Endodermal cell (in vitro differentiated cells): ENCODE measurements around the gene BPIFB4. TPM values are rescaled to one million over a fixed set of nuclear protein-coding genes. Genes with fewer than 3 reads are reported as not detected.

Source experiments
- DNase-seq: peaks from one replicate; pipeline ENCODE4 v3.0.0-alpha.2; 2017
- H3K27ac ChIP-seq: 2 replicates; pipeline ENCODE4 v1.5.1; 2013; ENCODE audit warnings: mild to moderate bottlenecking, low read depth, low read length, moderate library complexity
- H3K27me3 ChIP-seq: 2 replicates; pipeline ENCODE4 v1.6.1; 2013; ENCODE audit warnings: mild to moderate bottlenecking, low read length, moderate library complexity; ENCODE audit not compliant: insufficient read depth, control insufficient read depth, poor library complexity, severe bottlenecking
- H3K36me3 ChIP-seq: 2 replicates; pipeline ENCODE4 v1.7.0; 2013; ENCODE audit warnings: mild to moderate bottlenecking, low read length, moderate library complexity; ENCODE audit not compliant: control insufficient read depth, insufficient read depth
- H3K4me1 ChIP-seq: one replicate; pipeline ENCODE4 v1.7.0; 2013; ENCODE audit warnings: low read length; ENCODE audit not compliant: control insufficient read depth, insufficient read depth
- H3K4me3 ChIP-seq: 2 replicates; pipeline ENCODE4 v1.5.1; 2013; ENCODE audit warnings: mild to moderate bottlenecking, low read length, moderate library complexity
- H3K9ac ChIP-seq: 2 replicates; pipeline ENCODE4 v1.6.1; 2013; ENCODE audit warnings: mild to moderate bottlenecking, low read length, moderate library complexity; ENCODE audit not compliant: poor library complexity, severe bottlenecking; ENCODE audit errors: extremely low read depth
- H3K9me3 ChIP-seq: 2 replicates; pipeline ENCODE4 v1.6.1; 2013; ENCODE audit warnings: mild to moderate bottlenecking, low read length, moderate library complexity; ENCODE audit not compliant: control insufficient read depth
- H3K27ac Mint-ChIP-seq: 2 replicates; pipeline ENCODE4 v1.8.0; 2020; ENCODE audit warnings: mixed read lengths
- H3K27me3 Mint-ChIP-seq: 2 replicates; pipeline ENCODE4 v1.8.0; 2021; ENCODE audit warnings: mild to moderate bottlenecking, mixed read lengths; ENCODE audit not compliant: insufficient read depth
- H3K36me3 Mint-ChIP-seq: 2 replicates; pipeline ENCODE4 v1.8.0; 2020; ENCODE audit warnings: low read depth, mixed read lengths
- H3K4me1 Mint-ChIP-seq: 2 replicates; pipeline ENCODE4 v1.8.0; 2020; ENCODE audit warnings: mixed read lengths
- H3K4me3 Mint-ChIP-seq: 2 replicates; pipeline ENCODE4 v1.8.0; 2020; ENCODE audit warnings: mild to moderate bottlenecking, moderate library complexity, mixed read lengths
- H3K9me3 Mint-ChIP-seq: 2 replicates; pipeline ENCODE4 v1.8.0; 2020; ENCODE audit warnings: mild to moderate bottlenecking, mixed read lengths
- CTCF ChIP-seq: fragments of 200-600 bp; sonication (generic); conservative IDR thresholded peaks from 2 replicates; pipeline ENCODE4 v1.5.0; 2021; ENCODE audit warnings: antibody characterized with exemption, mild to moderate bottlenecking
- WGBS, 2 experiments: methylation state at CpG; one replicate each; pipeline versions ENCODE4 v1.1.5 to v1.1.7; 2013; ENCODE audit warnings: missing lambda C conversion rate in 2 of 2, mixed read lengths in 1 of 2; ENCODE audit not compliant: insufficient coverage in 1 of 2, insufficient read length in 1 of 2; 5-methylcytosine and 5-hydroxymethylcytosine counted together
- total RNA-seq, 2 donors: library from RNA; stranded (reverse); fragmentation: NEBNext Ultra II Directional in 1 of 2; extraction: Animal tissue kit (Norgen Biotek cat#: 25700) in 1 of 2; gene quantifications; 2 replicates in 1 of 2; 3 replicates in 1 of 2; pipeline ENCODE4 v1.2.1, GENCODE V29; 2021

The BPIFB4 gene
- total RNA-seq, 2 donors from 2014 or later: 0.22 TPM; not detected in 1

- peak; percentile 46 for TF ChIP-seq CTCF
- no peaks in the 10 kb centered on the region for H3K36me3 ChIP-seq
- peaks cover 5% of the 10 kb centered on the region for H3K27me3 ChIP-seq
- DNase-seq: peak; percentile 79
- no peak overlapping the region for H3K9ac ChIP-seq
- H3K9me3 ChIP-seq: no peaks in the 10 kb centered on the region
- Mint-ChIP-seq H3K4me1 (peaks cover 4% of the 10 kb centered on the region), H3K27me3 (peaks cover 3% of the 10 kb centered on the region), H3K4me3 (no peak overlapping the region), H3K9me3 (peaks cover 8% of the 10 kb centered on the region), H3K36me3 (no peaks in the 10 kb centered on the region), H3K27ac (peak overlapping the region; percentile 42)
- no peaks in the 10 kb centered on the region for H3K4me1 ChIP-seq
- no peak overlapping the region for H3K4me3 ChIP-seq
- WGBS, 2 experiments: 61 to 68% methylated on average over 4 to 14 of the region's 14 CpGs
- H3K27ac ChIP-seq: no peak overlapping the region
Measured at GRCh38 chr20:33132513-33133372, 53.3 kb downstream of the BPIFB4 start.

- DNase-seq: no peak
- WGBS, 2 experiments: 79 to 89% methylated on average over 7 to 11 of the region's 11 CpGs
- H3K27ac Mint-ChIP-seq: no peak overlapping the region
- peaks cover 8% of the 10 kb centered on the region for H3K9me3 Mint-ChIP-seq
- H3K4me1 Mint-ChIP-seq: peaks cover 4% of the 10 kb centered on the region
- no peaks in the 10 kb centered on the region for H3K4me1 ChIP-seq
- no peak overlapping the region for H3K27ac ChIP-seq
- no peak overlapping the region for H3K4me3 Mint-ChIP-seq
- peaks cover 3% of the 10 kb centered on the region for H3K27me3 Mint-ChIP-seq
- no peak overlapping the region for H3K9ac ChIP-seq
- no peak overlapping the region for H3K4me3 ChIP-seq
- no peak for TF ChIP-seq CTCF
- no peaks in the 10 kb centered on the region for H3K9me3 ChIP-seq
- no peaks in the 10 kb centered on the region for H3K36me3 ChIP-seq
- H3K36me3 Mint-ChIP-seq: no peaks in the 10 kb centered on the region
- peaks cover 5% of the 10 kb centered on the region for H3K27me3 ChIP-seq
Measured at GRCh38 chr20:33133373-33133941, 54.0 kb downstream of the BPIFB4 start.

DNA sequence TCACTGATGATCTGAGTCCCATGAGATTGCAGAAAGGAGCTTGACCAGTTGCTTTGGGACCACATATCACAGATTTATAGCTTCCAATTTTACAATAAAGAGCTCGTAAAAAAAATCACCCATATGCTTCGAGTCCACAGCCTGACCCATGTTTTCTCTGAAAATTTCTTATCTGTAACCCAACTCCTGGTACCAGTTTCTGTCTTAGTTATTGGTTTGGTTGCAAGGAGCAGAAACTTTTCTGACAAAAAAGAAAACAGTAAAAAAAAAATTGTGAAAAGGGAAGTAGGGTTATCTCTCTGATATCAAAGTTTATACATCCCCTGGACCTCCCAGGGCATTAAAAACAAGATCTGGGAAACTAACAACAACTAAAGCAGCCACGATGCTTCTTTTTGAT, 57.8 kb downstream of the BPIFB4 start:
- WGBS, 2 experiments: 76 to 90% methylated on average over 2 to 3 of the region's 3 CpGs
- Mint-ChIP-seq H3K27ac (no peak overlapping the region), H3K4me3 (no peak overlapping the region), H3K9me3 (peaks cover 8% of the 10 kb centered on the region), H3K27me3 (peaks cover 5% of the 10 kb centered on the region), H3K4me1 (peaks cover 4% of the 10 kb centered on the region), H3K36me3 (no peaks in the 10 kb centered on the region)
- Histone ChIP-seq H3K4me3 (no peak overlapping the region), H3K36me3 (no peaks in the 10 kb centered on the region), H3K27me3 (peaks cover 5% of the 10 kb centered on the region), H3K9me3 (no peaks in the 10 kb centered on the region), H3K4me1 (no peaks in the 10 kb centered on the region), H3K9ac (no peak overlapping the region), H3K27ac (no peak overlapping the region)
- DNase-seq: no peak
- no peak for TF ChIP-seq CTCF
